ENCODE results near the gene FBXO7. TPM values are rescaled to one million over a fixed set of nuclear protein-coding genes. Genes with fewer than 3 reads are reported as not detected.
A peak's percentile ranks its signal among the peaks of the same experiment; 100 is the strongest.

The FBXO7 gene
- total and polyA plus RNA-seq, 2 experiments from 2014 or later = 38.6 to 68.5 TPM

GRCh38 chr22:32517488-32517887 lies 42.9 kb downstream of the FBXO7 start:
- Histone ChIP-seq H3K4me1 (ENCODE audit: insufficient read depth) (no peaks in the 10 kb centered on the region), H3F3A (replicated peaks; ENCODE audit: low read depth) (no peaks in the 10 kb centered on the region), H4K20me1 (replicated peaks; ENCODE audit: insufficient read depth) (no peaks in the 10 kb centered on the region; the same call in 1 of the 2 replicates), H3K4me2 (no peak overlapping the region), H3K9me2 (ENCODE audit: insufficient read depth) (no peaks in the 10 kb centered on the region), H3K27me3 (ENCODE audit: insufficient read depth) (no peaks in the 10 kb centered on the region), H2AFZ (no peak overlapping the region), H3K27ac (ENCODE audit: low read depth) (no peak overlapping the region), H3K36me3 (ENCODE audit: insufficient read depth) (no peaks in the 10 kb centered on the region), H3K79me2 (replicated peaks; ENCODE audit: insufficient read depth) (no peaks in the 10 kb centered on the region), H3K4me3 (no peak overlapping the region)
- Mint-ChIP-seq H3K4me3 (no peak overlapping the region), H3K27me3 (ENCODE audit: insufficient read depth, low read depth, poor library complexity) (peaks cover 7% of the 10 kb centered on the region), H3K27ac (no peak overlapping the region), H3K4me1 (no peaks in the 10 kb centered on the region), H3K9me3 (peaks cover 12% of the 10 kb centered on the region), H3K36me3 (ENCODE audit: low read depth) (peaks cover 44% of the 10 kb centered on the region)
- no peak for TF ChIP-seq STAT1 (IDR thresholded peaks at IDR 0.05; ENCODE audit: unreplicated experiment)
- TF ChIP-seq, protein P1, sequence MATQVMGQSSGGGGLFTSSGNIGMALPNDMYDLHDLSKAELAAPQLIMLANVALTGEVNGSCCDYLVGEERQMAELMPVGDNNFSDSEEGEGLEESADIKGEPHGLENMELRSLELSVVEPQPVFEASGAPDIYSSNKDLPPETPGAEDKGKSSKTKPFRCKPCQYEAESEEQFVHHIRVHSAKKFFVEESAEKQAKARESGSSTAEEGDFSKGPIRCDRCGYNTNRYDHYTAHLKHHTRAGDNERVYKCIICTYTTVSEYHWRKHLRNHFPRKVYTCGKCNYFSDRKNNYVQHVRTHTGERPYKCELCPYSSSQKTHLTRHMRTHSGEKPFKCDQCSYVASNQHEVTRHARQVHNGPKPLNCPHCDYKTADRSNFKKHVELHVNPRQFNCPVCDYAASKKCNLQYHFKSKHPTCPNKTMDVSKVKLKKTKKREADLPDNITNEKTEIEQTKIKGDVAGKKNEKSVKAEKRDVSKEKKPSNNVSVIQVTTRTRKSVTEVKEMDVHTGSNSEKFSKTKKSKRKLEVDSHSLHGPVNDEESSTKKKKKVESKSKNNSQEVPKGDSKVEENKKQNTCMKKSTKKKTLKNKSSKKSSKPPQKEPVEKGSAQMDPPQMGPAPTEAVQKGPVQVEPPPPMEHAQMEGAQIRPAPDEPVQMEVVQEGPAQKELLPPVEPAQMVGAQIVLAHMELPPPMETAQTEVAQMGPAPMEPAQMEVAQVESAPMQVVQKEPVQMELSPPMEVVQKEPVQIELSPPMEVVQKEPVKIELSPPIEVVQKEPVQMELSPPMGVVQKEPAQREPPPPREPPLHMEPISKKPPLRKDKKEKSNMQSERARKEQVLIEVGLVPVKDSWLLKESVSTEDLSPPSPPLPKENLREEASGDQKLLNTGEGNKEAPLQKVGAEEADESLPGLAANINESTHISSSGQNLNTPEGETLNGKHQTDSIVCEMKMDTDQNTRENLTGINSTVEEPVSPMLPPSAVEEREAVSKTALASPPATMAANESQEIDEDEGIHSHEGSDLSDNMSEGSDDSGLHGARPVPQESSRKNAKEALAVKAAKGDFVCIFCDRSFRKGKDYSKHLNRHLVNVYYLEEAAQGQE (IDR thresholded peaks at IDR 0.05; ENCODE audit: unreplicated experiment) = no peak
- 0 out of 2 replicates have a peak, but pooled peaks have one; percentile 41 for TF ChIP-seq ZNF331 (CRISPR knock-in tag; IDR thresholded peaks at IDR 0.05; ENCODE audit: low read depth)
- no peak for DNase-seq (ENCODE audit: low spot score)
- no peak for ATAC-seq

DNA sequence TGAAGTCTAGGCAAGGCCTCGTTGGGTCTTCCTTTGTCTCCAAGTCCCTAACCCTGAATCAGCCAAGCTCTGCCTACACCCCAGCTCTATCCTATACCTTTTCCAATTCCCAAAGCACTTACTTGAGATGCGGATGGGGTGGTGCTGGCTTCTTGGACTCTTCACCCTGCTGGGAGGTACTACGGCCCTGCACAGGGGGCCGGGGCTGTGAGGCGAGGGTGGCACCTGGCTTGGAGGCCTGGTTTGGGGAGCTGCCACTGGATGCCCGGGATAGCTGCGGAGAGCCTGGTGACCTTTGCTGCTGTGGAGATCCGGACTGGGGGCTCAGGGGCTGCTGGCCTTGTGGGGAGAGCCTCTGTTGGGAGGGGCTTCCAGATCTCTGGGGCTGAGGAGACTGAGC lies 43.3 kb downstream of the FBXO7 start:
- Histone ChIP-seq H3K79me2 (replicated peaks; ENCODE audit: insufficient read depth) (no peaks in the 10 kb centered on the region), H3K27ac (ENCODE audit: low read depth) (no peak overlapping the region), H3K9me2 (ENCODE audit: insufficient read depth) (no peaks in the 10 kb centered on the region), H3K4me1 (ENCODE audit: insufficient read depth) (no peaks in the 10 kb centered on the region), H3K36me3 (ENCODE audit: insufficient read depth) (no peaks in the 10 kb centered on the region), H2AFZ (no peak overlapping the region), H4K20me1 (replicated peaks; ENCODE audit: insufficient read depth) (no peaks in the 10 kb centered on the region; the same call in 1 of the 2 replicates), H3K27me3 (ENCODE audit: insufficient read depth) (no peaks in the 10 kb centered on the region), H3K4me3 (no peak overlapping the region), H3K4me2 (no peak overlapping the region), H3F3A (replicated peaks; ENCODE audit: low read depth) (no peaks in the 10 kb centered on the region)
- ATAC-seq = no peak
- Mint-ChIP-seq H3K27ac (no peak overlapping the region), H3K27me3 (ENCODE audit: insufficient read depth, low read depth, poor library complexity) (peaks cover 7% of the 10 kb centered on the region), H3K36me3 (ENCODE audit: low read depth) (peaks cover 44% of the 10 kb centered on the region), H3K9me3 (peaks cover 12% of the 10 kb centered on the region), H3K4me1 (no peaks in the 10 kb centered on the region), H3K4me3 (no peak overlapping the region)
- DNase-seq (ENCODE audit: low spot score) = no peak
- no peak for TF ChIP-seq CREB1 (CRISPR knock-in tag; IDR thresholded peaks at IDR 0.05; ENCODE audit: low read depth)
- no peak for TF ChIP-seq EZH2phosphoT487 (IDR thresholded peaks at IDR 0.05; ENCODE audit: unreplicated experiment)
- no peak for TF ChIP-seq EZH2 (IDR thresholded peaks at IDR 0.05; ENCODE audit: low read depth, unreplicated experiment)
- TF ChIP-seq, protein P1 (IDR thresholded peaks at IDR 0.05; ENCODE audit: unreplicated experiment) = no peak
- TF ChIP-seq, protein P2, sequence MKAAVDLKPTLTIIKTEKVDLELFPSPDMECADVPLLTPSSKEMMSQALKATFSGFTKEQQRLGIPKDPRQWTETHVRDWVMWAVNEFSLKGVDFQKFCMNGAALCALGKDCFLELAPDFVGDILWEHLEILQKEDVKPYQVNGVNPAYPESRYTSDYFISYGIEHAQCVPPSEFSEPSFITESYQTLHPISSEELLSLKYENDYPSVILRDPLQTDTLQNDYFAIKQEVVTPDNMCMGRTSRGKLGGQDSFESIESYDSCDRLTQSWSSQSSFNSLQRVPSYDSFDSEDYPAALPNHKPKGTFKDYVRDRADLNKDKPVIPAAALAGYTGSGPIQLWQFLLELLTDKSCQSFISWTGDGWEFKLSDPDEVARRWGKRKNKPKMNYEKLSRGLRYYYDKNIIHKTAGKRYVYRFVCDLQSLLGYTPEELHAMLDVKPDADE (IDR thresholded peaks at IDR 0.05) = no peak
